H1 (cell line): ENCODE data around the gene USF1. TPM values are rescaled to one million over a fixed set of nuclear protein-coding genes. Genes with fewer than 3 reads are reported as not detected.

Experiments used
- ATF3 ChIP-seq: IDR thresholded peaks from 2 replicates; pipeline ENCODE4 v1.6.1; 2011; ENCODE audit warnings: low read depth, mild to moderate bottlenecking, low read length; ENCODE audit not compliant: insufficient read depth
- CEBPB ChIP-seq: IDR thresholded peaks from 2 replicates; pipeline ENCODE4 v1.6.1; 2012; ENCODE audit warnings: low read depth, low read length
- CHD7 ChIP-seq: fragments of 300-600 bp; sonication (generic); IDR thresholded peaks from 2 replicates; pipeline ENCODE4 v1.7.1; 2012; ENCODE audit warnings: low read length, moderate library complexity, mild to moderate bottlenecking, inconsistent platforms; ENCODE audit not compliant: insufficient replicate concordance
- NANOG ChIP-seq: IDR thresholded peaks from 2 replicates; pipeline ENCODE4 v1.6.1; 2011; ENCODE audit warnings: low read length, low read depth, mild to moderate bottlenecking, inconsistent platforms; ENCODE audit not compliant: insufficient read depth, poor library complexity, severe bottlenecking
- SUZ12 ChIP-seq: fragments of 200-600 bp; sonication (generic); IDR thresholded peaks from 2 replicates; pipeline ENCODE4 v1.6.1; 2012; ENCODE audit warnings: mild to moderate bottlenecking, inconsistent platforms, low read length, moderate library complexity, mixed read lengths
- polyA plus RNA-seq, 7 experiments: library from polyadenylated mRNA; depleted of rRNA in 3 of 7; stranded (reverse) in 5 of 7; unstranded in 2 of 7; fragments of >200 nt in 5 of 7; fragments of 200-250 nt in 2 of 7; gene quantifications; 1 replicate in 5 of 7; 2 replicates in 1 of 7; 4 replicates in 1 of 7; pipeline versions ENCODE4 v1.2.1 to v1.2.3, GENCODE V29; 2011 to 2013; ENCODE audit warnings: missing spikeins in 2 of 7, mixed read lengths in 2 of 7
- total RNA-seq: library from RNA; stranded (reverse); fragmentation: NEBNext Ultra II Directional; extraction: Animal tissue kit (Norgen Biotek cat#: 25700); gene quantifications from 2 replicates; pipeline ENCODE4 v1.2.1, GENCODE V29; 2021

USF1 gene
- total and polyA plus RNA-seq, 2 of the 8 experiments (the other 6 are each of a cell fraction or from before 2014, with no cell fraction given) = 45.7 to 68.9 TPM

- no peak for TF ChIP-seq CHD7
- no peak for TF ChIP-seq ATF3
- TF ChIP-seq SUZ12 = no peak
- no peak for TF ChIP-seq NANOG
- TF ChIP-seq CEBPB = no peak
Observed at GRCh38 chr1:161092621-161093028, 46.8 kb upstream of the USF1 start (continued).
